GM12878 (cell line): ENCODE data around the gene DNAJB4. TPM values are rescaled to one million over a fixed set of nuclear protein-coding genes. Genes with fewer than 3 reads are reported as not detected.

Source experiments
- ATAC-seq: fragments of 200-7000 bp; cut with Tn5 transposase; 3 replicates; pipeline ENCODE4 v1.9.1; 2020; ENCODE audit warnings: mild to moderate bottlenecking, moderate library complexity
- BruUV-seq: library from RNA; stranded (reverse); fragments of 400-500 nt; replicated peaks from 2 replicates; lab custom pipeline; 2021; lab: Mats Ljungman, UMichigan
- CTCF ChIA-PET: fragments of 300-600 bp; sonication (Branson Sonifier 250); formaldehyde crosslinking; extraction: SDS; loops from one replicate; lab custom pipeline; 2021; ENCODE audit warnings: inconsistent platforms; lab: Yijun Ruan, JAX
- POLR2A ChIA-PET: fragments of 350-600 bp; formaldehyde crosslinking; extraction: SDS; loops from one replicate; lab custom pipeline; 2021; ENCODE audit warnings: inconsistent platforms; lab: Charles Lee
- RAD21 ChIA-PET: fragments of 300-600 bp; sonication (Branson Sonifier 250); formaldehyde crosslinking; loops from one replicate; lab custom pipeline; 2023; ENCODE audit warnings: antibody characterized with exemption; ENCODE audit not compliant: unreplicated experiment; lab: Charles Lee
- SMC1A ChIA-PET: fragments of 300-600 bp; sonication (Branson Sonifier 250); formaldehyde crosslinking; loops from one replicate; lab custom pipeline; 2023; ENCODE audit not compliant: unreplicated experiment, uncharacterized antibody; lab: Charles Lee
- DNase-seq: peaks from one replicate; pipeline ENCODE4 v3.0.0-alpha.2; 2011; ENCODE audit warnings: low read depth, low spot score
- FAIRE-seq: peaks from 3 replicates; lab custom pipeline; 2011; peaks lifted over from hg19 to GRCh38; lab: Jason Lieb, UNC
- H2AFZ ChIP-seq: 2 replicates; pipeline ENCODE4 v1.6.0; 2011; ENCODE audit warnings: low read depth, low read length, control low read depth; ENCODE audit not compliant: control insufficient read depth
- H3K27ac ChIP-seq: 2 replicates; pipeline ENCODE4 v1.5.1; 2011; ENCODE audit warnings: control low read depth; ENCODE audit not compliant: control insufficient read depth, insufficient read depth
- H3K27me3 ChIP-seq, 2 experiments: replicated peaks in 1 of 2; 2 replicates each; pipeline versions ENCODE4 v1.6.0 to v1.6.1; 2011; ENCODE audit warnings: low read length in 1 of 2; ENCODE audit not compliant: control insufficient read depth in 2 of 2, insufficient read depth in 2 of 2
- H3K36me3 ChIP-seq, 2 experiments: 2 replicates each; pipeline ENCODE4 v1.5.1; 2011; ENCODE audit warnings: low read length in 1 of 2; ENCODE audit not compliant: control insufficient read depth in 2 of 2, insufficient read depth in 2 of 2
- H3K4me1 ChIP-seq: 2 replicates; pipeline ENCODE4 v1.6.1; 2011; ENCODE audit warnings: mild to moderate bottlenecking, low read length, moderate library complexity, mixed read lengths; ENCODE audit not compliant: control insufficient read depth, insufficient read depth
- H3K4me2 ChIP-seq: 2 replicates; pipeline ENCODE4 v1.6.0; 2011; ENCODE audit warnings: control low read depth; ENCODE audit not compliant: control insufficient read depth, insufficient read depth
- H3K4me3 ChIP-seq: fragments of 200-600 bp; sonication (generic); 2 replicates; pipeline ENCODE4 v1.5.1; 2016
- H3K79me2 ChIP-seq: 2 replicates; pipeline ENCODE4 v1.6.0; 2011; ENCODE audit warnings: low read length; ENCODE audit not compliant: control insufficient read depth, insufficient read depth
- H3K9ac ChIP-seq: 2 replicates; pipeline ENCODE4 v1.8.0; 2011; ENCODE audit warnings: low read length, control low read depth, mixed read lengths; ENCODE audit not compliant: control insufficient read depth, insufficient read depth
- H3K9me3 ChIP-seq: replicated peaks from 3 replicates; pipeline ENCODE4 v1.5.1; 2011; ENCODE audit warnings: mild to moderate bottlenecking, low read length; ENCODE audit not compliant: control insufficient read depth, insufficient read depth
- H4K20me1 ChIP-seq: 2 replicates; pipeline ENCODE4 v1.6.0; 2011; ENCODE audit not compliant: control insufficient read depth, insufficient read depth
- BCL3 ChIP-seq: IDR thresholded peaks from 2 replicates; pipeline ENCODE4 v1.6.1; 2011; ENCODE audit warnings: borderline replicate concordance, low read depth, mild to moderate bottlenecking, moderate library complexity, low read length; ENCODE audit not compliant: insufficient read depth, poor library complexity, severe bottlenecking
- CHD1 ChIP-seq: IDR thresholded peaks from 2 replicates; pipeline ENCODE4 v1.6.1; 2012; ENCODE audit warnings: low read depth, low read length, improper control_type of control experiment
- CHD2 ChIP-seq: IDR thresholded peaks from 2 replicates; pipeline ENCODE4 v1.6.1; 2011; ENCODE audit warnings: low read depth, low read length, improper control_type of control experiment, borderline replicate concordance
- CREM ChIP-seq: IDR thresholded peaks from 2 replicates; pipeline ENCODE4 v1.6.1; 2014; ENCODE audit warnings: antibody characterized with exemption, low read depth
- EP300 ChIP-seq, 2 experiments: fragments of 150-350 bp in 1 of 2; IDR thresholded peaks; 2 replicates each; pipeline ENCODE4 v1.6.1; 2011 to 2012; ENCODE audit warnings: low read depth in 2 of 2, low read length in 2 of 2, borderline replicate concordance in 1 of 2, improper control_type of control experiment in 1 of 2, inconsistent platforms in 1 of 2; ENCODE audit not compliant: control insufficient read depth in 1 of 2
- NFYA ChIP-seq: IDR thresholded peaks from 2 replicates; pipeline ENCODE4 v1.6.1; 2011; ENCODE audit warnings: low read depth, mild to moderate bottlenecking, low read length, improper control_type of control experiment, borderline replicate concordance
- PBX3 ChIP-seq: IDR thresholded peaks from 2 replicates; pipeline ENCODE4 v1.6.1; 2011; ENCODE audit warnings: mild to moderate bottlenecking, low read depth, low read length, moderate library complexity; ENCODE audit not compliant: insufficient replicate concordance
- POLR2AphosphoS5 ChIP-seq: IDR thresholded peaks from 2 replicates; pipeline ENCODE4 v1.6.1; 2011; ENCODE audit warnings: mild to moderate bottlenecking, low read length, inconsistent platforms
- SIX5 ChIP-seq: IDR thresholded peaks from 2 replicates; pipeline ENCODE4 v1.6.1; 2011; ENCODE audit warnings: mild to moderate bottlenecking, low read depth, low read length, moderate library complexity; ENCODE audit not compliant: severe bottlenecking
- SKIL ChIP-seq: fragments of 450-650 bp; IDR thresholded peaks from 2 replicates; pipeline ENCODE4 v1.6.1; 2017; ENCODE audit warnings: mild to moderate bottlenecking, low read depth, inconsistent platforms; ENCODE audit not compliant: poor library complexity, severe bottlenecking
- SREBF2 ChIP-seq: IDR thresholded peaks from 2 replicates; pipeline ENCODE4 v1.6.1; 2012; ENCODE audit warnings: mild to moderate bottlenecking, low read length
- SRF ChIP-seq, 2 experiments: IDR thresholded peaks; 2 replicates each; pipeline ENCODE4 v1.6.1; 2011; ENCODE audit warnings: low read depth in 2 of 2, low read length in 2 of 2, mild to moderate bottlenecking in 1 of 2, moderate library complexity in 1 of 2
- ZNF217 ChIP-seq: fragments of 450-650 bp; IDR thresholded peaks from 2 replicates; pipeline ENCODE4 v1.6.1; 2017; ENCODE audit warnings: antibody characterized with exemption, mild to moderate bottlenecking
- ZSCAN29 ChIP-seq: fragments of 450-650 bp; IDR thresholded peaks from 2 replicates; pipeline ENCODE4 v1.6.1; 2017; ENCODE audit warnings: mild to moderate bottlenecking, moderate library complexity
- WGBS: methylation state at CpG from one replicate; pipeline ENCODE4 v1.1.6; 2016; ENCODE audit warnings: low lambda C conversion rate; ENCODE audit not compliant: insufficient replicate concordance, insufficient coverage; ENCODE audit errors: missing lambda C conversion rate; 5-methylcytosine and 5-hydroxymethylcytosine counted together
- in situ Hi-C: fragments of 300-500 bp; cut with MboI; formaldehyde crosslinking; loops from 9 replicates; pipeline ENCODE4 v1.14.3; 2018; ENCODE audit warnings: mixed read lengths
- intact Hi-C: fragments of 100-400 bp; cut with micrococcal nuclease; formaldehyde crosslinking; loops from one replicate; pipeline ENCODE4 v1.14.2; 2022; ENCODE audit not compliant: unreplicated experiment
- polyA plus RNA-seq, 11 experiments: library from polyadenylated mRNA; depleted of rRNA in 4 of 11; unstranded in 6 of 11; stranded (reverse) in 5 of 11; fragments of >200 nt; fragmentation: Nextera tagmentation in 4 of 11; fragmentation: Illumina TruSeq in 1 of 11; extraction: Ambion mirVana in 4 of 11; extraction: Trizol in 1 of 11; gene quantifications; 1 replicate in 1 of 11; 2 replicates in 10 of 11; pipeline versions ENCODE4 v1.2.1 to v1.2.3, GENCODE V29; 2011 to 2016; ENCODE audit warnings: inconsistent platforms in 2 of 11, missing spikeins in 2 of 11, low read depth in 1 of 11
- total RNA-seq, 4 experiments: library from RNA; depleted of rRNA in 3 of 4; stranded (reverse); fragments of >200 nt in 3 of 4; fragmentation: Illumina TruSeq in 1 of 4; extraction: Trizol in 1 of 4; gene quantifications; 2 replicates each; pipeline versions ENCODE4 v1.2.1 to v1.2.3, GENCODE V29; 2013 to 2021

The DNAJB4 gene
- total and polyA plus RNA-seq, 10 of the 15 experiments (the other 5 are each of a cell fraction or from before 2014, with no cell fraction given): 3.8 to 10.5 (median 6.6) TPM

GRCh38 chr1:77978293-77978968, 26.3 kb upstream of the DNAJB4 start:
- ATAC-seq (peak; percentile 77), FAIRE-seq (peak; percentile 93), DNase-seq (peak; percentile 89)
- no peaks in the 10 kb centered on the region; the same call in 2 of the 3 replicates for H3K9me3 ChIP-seq
- no peaks in the 10 kb centered on the region; the same call in 1 of the 2 replicates for H3K4me1 ChIP-seq
- peak overlapping the region; percentile 71 for H3K4me2 ChIP-seq
- H3K79me2 ChIP-seq: peaks cover 83% of the 10 kb centered on the region
- intact Hi-C loops (loop anchor here (2.0 to 5.0 kb wide), 5 partner anchors 206 to 1041 kb away; partner anchors contain the start of genes IFI44L and ZZZ3), in situ Hi-C loops (no loop called here)
- WGBS: 0% methylated on average over 34 of the region's 34 CpGs
- peak overlapping the region; percentile 100 for H3K27ac ChIP-seq
- ChIA-PET SMC1A (interaction anchor here (1.0 to 4.5 kb wide), 13 partner anchors 10 to 671 kb away, joined by 3 to 89 read pairs (median 4); partner anchors contain the start of genes DNAJB4, IFI44 and MIGA1), CTCF (interaction anchor here (0.6 to 5.6 kb wide), 14 partner anchors 11 to 671 kb away, joined by 3 to 73 read pairs (median 4); partner anchors contain the start of genes DNAJB4, IFI44 and IFI44L), POLR2A (interaction anchor here (0.6 to 11.4 kb wide), 12 partner anchors 10 to 673 kb away, joined by 3 to 312 read pairs (median 3); partner anchors contain the start of genes DNAJB4 and ZZZ3), RAD21 (interaction anchor here (0.8 to 9.7 kb wide), 6 partner anchors 21 to 644 kb away, joined by 3 to 158 read pairs (median 4); partner anchors contain the start of genes DNAJB4 and IFI44L)
- H2AFZ ChIP-seq: peak overlapping the region; percentile 41
- H3K27me3 ChIP-seq: no peaks in the 10 kb centered on the region
- H4K20me1 ChIP-seq: peaks cover 13% of the 10 kb centered on the region; the same call in 1 of the 2 replicates
- H3K36me3 ChIP-seq: peaks cover 0 to 13% of the 10 kb centered on the region in 2 experiments; a peak in 1 of 4 replicates
- peak overlapping the region; percentile 100 for H3K9ac ChIP-seq
- peak overlapping the region; percentile 95 for H3K4me3 ChIP-seq
- BruUV-seq: TSS peak; percentile 77
- TF ChIP-seq CHD1: peak; percentile 86; the same call in 1 of the 2 replicates
- no peak for TF ChIP-seq NFYA
- TF ChIP-seq CREM: no peak
- TF ChIP-seq POLR2AphosphoS5: peak; percentile 90
- no peak for TF ChIP-seq SREBF2
- no peak for TF ChIP-seq ZSCAN29
- TF ChIP-seq PBX3: peak; percentile 77
- TF ChIP-seq BCL3: no peak
- TF ChIP-seq SIX5: no peak
- no peak for TF ChIP-seq ZNF217
- TF ChIP-seq SKIL: peak; percentile 47
- 0 out of 4 replicates have a peak, but pooled peaks of 1 of the 2 experiments have one; percentile 29 for TF ChIP-seq SRF (IDR thresholded peaks at IDR 0.05; ENCODE audit: low read depth in 2 of 2, low read length in 2 of 2)
- peak; percentile 53; the same call in 1 of the 2 replicates for TF ChIP-seq CHD2
- TF ChIP-seq EP300 (IDR thresholded peaks at IDR 0.05; ENCODE audit: borderline replicate concordance in 1 of 2, control insufficient read depth in 1 of 2, low read depth in 2 of 2, low read length in 2 of 2): peak; percentile 11 to 59; a peak in 1 of 4 replicates
